ENCODE results near the gene CCDC32.

The CCDC32 gene

GRCh38 chr15:40565333-40566238 lies 744 bp upstream of the CCDC32 start:
- DNase-seq = no peak

GRCh38 chr15:40563426-40563825 lies 1.4 kb downstream of the CCDC32 start:
- no peak for DNase-seq

GRCh38 chr15:40562691-40563090 lies 2.2 kb downstream of the CCDC32 start:
- no peak for DNase-seq

- no peak for DNase-seq
Measured at GRCh38 chr15:40558952-40559742, 5.7 kb downstream of the CCDC32 start.

- no peak for DNase-seq
Measured at GRCh38 chr15:40555876-40556275, 9.0 kb downstream of the CCDC32 start.

GRCh38 chr15:40554161-40554525 lies 10.7 kb downstream of the CCDC32 start:
- DNase-seq = no peak

GRCh38 chr15:40550341-40551037 lies 14.4 kb downstream of the CCDC32 start:
- no peak for DNase-seq

GRCh38 chr15:40549894-40550293 lies 14.9 kb downstream of the CCDC32 start:
- DNase-seq = no peak

- DNase-seq = no peak
Measured at GRCh38 chr15:40548610-40549009, 16.2 kb downstream of the CCDC32 start.

- DNase-seq = no peak
Measured at GRCh38 chr15:40545457-40545856, 19.4 kb downstream of the CCDC32 start.

GRCh38 chr15:40543631-40544294 lies 21.1 kb downstream of the CCDC32 start:
- DNase-seq = no peak

- DNase-seq = no peak
Measured at GRCh38 chr15:40543082-40543481, 21.8 kb downstream of the CCDC32 start.

GRCh38 chr15:40538976-40539375 lies 25.9 kb downstream of the CCDC32 start:
- no peak for DNase-seq

- DNase-seq = no peak
Measured at GRCh38 chr15:40536501-40536900, 28.3 kb downstream of the CCDC32 start.

GRCh38 chr15:40534371-40534770 lies 30.5 kb downstream of the CCDC32 start:
- no peak for DNase-seq

- DNase-seq = no peak
Measured at GRCh38 chr15:40533763-40534364, 31.0 kb downstream of the CCDC32 start.

- no peak for DNase-seq
Measured at GRCh38 chr15:40528801-40529200, 36.0 kb downstream of the CCDC32 start.

GRCh38 chr15:40525855-40526254 lies 39.0 kb downstream of the CCDC32 start:
- no peak for DNase-seq

GRCh38 chr15:40523611-40524010 lies 41.2 kb downstream of the CCDC32 start:
- DNase-seq = no peak

- DNase-seq = no peak
Measured at GRCh38 chr15:40516322-40516721, 48.5 kb downstream of the CCDC32 start.

- no peak for DNase-seq
Measured at GRCh38 chr15:40513609-40514008, 51.2 kb downstream of the CCDC32 start.

- DNase-seq = no peak
Measured at GRCh38 chr15:40512440-40512839, 52.4 kb downstream of the CCDC32 start.

All from activated gamma-delta T cell (primary cell).